ENCODE results near the gene PCSK4. TPM values are rescaled to one million over a fixed set of nuclear protein-coding genes. Genes with fewer than 3 reads are reported as not detected.

PCSK4 gene
- total RNA-seq, 2 experiments from 2014 or later, result 8.3 to 13.0 TPM

- H3K9me3 ChIP-seq (ENCODE audit: low read length), result no peaks in the 10 kb centered on the region
- no peaks in the 10 kb centered on the region for H3K4me1 ChIP-seq (ENCODE audit: insufficient read depth, low read length, poor library complexity, severe bottlenecking)
- H3K79me2 ChIP-seq (ENCODE audit: insufficient read depth, low read depth, low read length), result no peaks in the 10 kb centered on the region
- H3K9me2 ChIP-seq (ENCODE audit: insufficient read depth, low read length), result no peaks in the 10 kb centered on the region
- ChIA-PET POLR2A (interaction anchor here (0.7 kb wide), 1 partner anchor 94 kb away, joined by 5 read pairs; no protein-coding TSS in a partner anchor), CTCF (ENCODE audit: unreplicated experiment) (no interaction called here)
- no peak overlapping the region for H3K4me3 ChIP-seq (ENCODE audit: low read depth, low read length, poor library complexity, severe bottlenecking)
- DNase-seq (ENCODE audit: low spot score), result peak; percentile 55
- H3K27ac ChIP-seq (ENCODE audit: low read depth, low read length, poor library complexity, severe bottlenecking), result no peak overlapping the region
- H3K36me3 ChIP-seq (ENCODE audit: insufficient read depth, low read length), result no peaks in the 10 kb centered on the region
- intact Hi-C loops (cut with micrococcal nuclease; ENCODE audit: unreplicated experiment), result no loop called here
- no peaks in the 10 kb centered on the region for H4K20me1 ChIP-seq (ENCODE audit: insufficient read depth, low read length)
- BruUV-seq (replicated peaks), result no TSS peak
- no peak overlapping the region for H2AFZ ChIP-seq (ENCODE audit: low read length)
- TF ChIP-seq CTCF (conservative IDR thresholded peaks at IDR 0.05; ENCODE audit: low read length) (peak; percentile 76), EZH2phosphoT487 (IDR thresholded peaks at IDR 0.05; ENCODE audit: borderline replicate concordance, low read depth, low read length) (no peak)
- H3K4me2 ChIP-seq (ENCODE audit: low read length), result no peak overlapping the region
Measured at GRCh38 chr19:1513499-1514294, 23.5 kb upstream of the PCSK4 start.

- no peak within 1 kb of the TSS for H3K27ac ChIP-seq (ENCODE audit: low read depth, low read length, poor library complexity, severe bottlenecking)
- H2AFZ ChIP-seq (ENCODE audit: low read length), result no peak within 1 kb of the TSS
- no peaks in the 10 kb centered on the region for H4K20me1 ChIP-seq (ENCODE audit: insufficient read depth, low read length)
- intact Hi-C loops (cut with micrococcal nuclease; ENCODE audit: unreplicated experiment), result no loop called here
- BruUV-seq (replicated peaks), result no TSS peak
- ChIA-PET CTCF (ENCODE audit: unreplicated experiment) (no interaction called here), POLR2A (no interaction called here)
- no peaks in the 10 kb centered on the region for H3K36me3 ChIP-seq (ENCODE audit: insufficient read depth, low read length)
- no peak for DNase-seq (ENCODE audit: low spot score)
- H3K4me3 ChIP-seq (ENCODE audit: low read depth, low read length, poor library complexity, severe bottlenecking), result no peak within 1 kb of the TSS
- no peaks in the 10 kb centered on the region for H3K9me2 ChIP-seq (ENCODE audit: insufficient read depth, low read length)
- H3K79me2 ChIP-seq (ENCODE audit: insufficient read depth, low read depth, low read length), result no peaks in the 10 kb centered on the region
- no peaks in the 10 kb centered on the region for H3K9me3 ChIP-seq (ENCODE audit: low read length)
- TF ChIP-seq CTCF (conservative IDR thresholded peaks at IDR 0.05; ENCODE audit: low read length) (no peak), EZH2phosphoT487 (IDR thresholded peaks at IDR 0.05; ENCODE audit: borderline replicate concordance, low read depth, low read length) (no peak)
- H3K4me1 ChIP-seq (ENCODE audit: insufficient read depth, low read length, poor library complexity, severe bottlenecking), result peaks cover 4% of the 10 kb centered on the region
- no peak within 1 kb of the TSS for H3K4me2 ChIP-seq (ENCODE audit: low read length)
Measured at GRCh38 chr19:1512671-1513498, 22.7 kb upstream of the PCSK4 start, which contains the start of gene ADAMTSL5. Gene ADAMTSL5, minus strand, starts transcription at chr19:1513019. Its CDS starts 2,076 bp downstream, at chr19:1510943.

Data from OCI-LY7 (cell line).